ENCODE results near the gene DAB2IP.

- TF ChIP-seq CTCF (IDR thresholded peaks at IDR 0.05): no peak
- TF ChIP-seq POLR2A (IDR thresholded peaks at IDR 0.05): no peak
- TF ChIP-seq POLR2AphosphoS5 (IDR thresholded peaks at IDR 0.05): no peak
These were observed 46.8 kb upstream of the DAB2IP start for GRCh38 chr9:121604654-121605053.

Data from prostate gland (tissue), 2 donors.